Measurements from ENCODE around the gene SLC25A38.

Gene SLC25A38

GRCh38 chr3:39343760-39344159, 39.4 kb upstream of the SLC25A38 start:
- Histone ChIP-seq H2AFZ (ENCODE audit: low read length) (no peak overlapping the region), H3K27me3 (ENCODE audit: insufficient read depth, low read length, poor library complexity, severe bottlenecking) (no peaks in the 10 kb centered on the region), H4K20me1 (ENCODE audit: insufficient read depth, low read length, poor library complexity, severe bottlenecking) (no peaks in the 10 kb centered on the region)

GRCh38 chr3:39344746-39345344, 38.3 kb upstream of the SLC25A38 start:
- Histone ChIP-seq H3K27me3 (ENCODE audit: insufficient read depth, low read length, poor library complexity, severe bottlenecking) (no peaks in the 10 kb centered on the region), H2AFZ (ENCODE audit: low read length) (no peak overlapping the region), H3K4me1 (ENCODE audit: insufficient read depth, low read length, poor library complexity, severe bottlenecking) (peaks cover 55% of the 10 kb centered on the region)

More at GRCh38 chr3:39343760-39344159, 39.4 kb upstream of the SLC25A38 start:
- Histone ChIP-seq H3K9ac (ENCODE audit: low read depth, low read length, poor library complexity, severe bottlenecking) (no peak overlapping the region), H3K4me3 (ENCODE audit: low read length, poor library complexity, severe bottlenecking) (no peak overlapping the region), H3K79me2 (ENCODE audit: insufficient read depth, low read length) (no peaks in the 10 kb centered on the region), H3K4me2 (ENCODE audit: low read depth, low read length, poor library complexity, severe bottlenecking) (no peak overlapping the region), H3K36me3 (ENCODE audit: insufficient read depth, low read length) (no peaks in the 10 kb centered on the region), H3K9me3 (ENCODE audit: insufficient read depth, low read depth, low read length) (peaks cover 7% of the 10 kb centered on the region; the same call in 1 of the 2 replicates), H3K9me2 (replicated peaks; ENCODE audit: low read depth, low read length) (no peaks in the 10 kb centered on the region), H3F3A (ENCODE audit: low read depth) (peaks cover 6% of the 10 kb centered on the region; the same call in 1 of the 2 replicates), H3K4me1 (ENCODE audit: insufficient read depth, low read length, poor library complexity, severe bottlenecking) (peaks cover 44% of the 10 kb centered on the region)
- TF ChIP-seq EZH2phosphoT487 (IDR thresholded peaks at IDR 0.05; ENCODE audit: borderline replicate concordance) (no peak), CTCF (conservative IDR thresholded peaks at IDR 0.05; ENCODE audit: low read length) (no peak)

GRCh38 chr3:39346785-39347585, 36.2 kb upstream of the SLC25A38 start:
- peaks cover 22% of the 10 kb centered on the region for H3F3A ChIP-seq (ENCODE audit: low read depth)
- H4K20me1 ChIP-seq (ENCODE audit: insufficient read depth, low read length, poor library complexity, severe bottlenecking): no peaks in the 10 kb centered on the region
- H3K4me1 ChIP-seq (ENCODE audit: insufficient read depth, low read length, poor library complexity, severe bottlenecking): peaks cover 73% of the 10 kb centered on the region
- no peaks in the 10 kb centered on the region for H3K9me3 ChIP-seq (ENCODE audit: insufficient read depth, low read depth, low read length)
- TF ChIP-seq CTCF (conservative IDR thresholded peaks at IDR 0.05; ENCODE audit: low read length) (no peak), EZH2phosphoT487 (IDR thresholded peaks at IDR 0.05; ENCODE audit: borderline replicate concordance) (no peak)
- H3K4me2 ChIP-seq (ENCODE audit: low read depth, low read length, poor library complexity, severe bottlenecking): peak overlapping the region; percentile 62
- no peaks in the 10 kb centered on the region for H3K36me3 ChIP-seq (ENCODE audit: insufficient read depth, low read length)
- peak overlapping the region; percentile 62 for H3K9ac ChIP-seq (ENCODE audit: low read depth, low read length, poor library complexity, severe bottlenecking)
- no peaks in the 10 kb centered on the region for H3K27me3 ChIP-seq (ENCODE audit: insufficient read depth, low read length, poor library complexity, severe bottlenecking)
- no peaks in the 10 kb centered on the region for H3K9me2 ChIP-seq (replicated peaks; ENCODE audit: low read depth, low read length)
- H2AFZ ChIP-seq (ENCODE audit: low read length): no peak overlapping the region; the same call in 1 of the 2 replicates
- peak overlapping the region; percentile 48 for H3K4me3 ChIP-seq (ENCODE audit: low read length, poor library complexity, severe bottlenecking)
- H3K79me2 ChIP-seq (ENCODE audit: insufficient read depth, low read length): no peaks in the 10 kb centered on the region

More at GRCh38 chr3:39344746-39345344, 38.3 kb upstream of the SLC25A38 start:
- Histone ChIP-seq H3F3A (ENCODE audit: low read depth) (peaks cover 6% of the 10 kb centered on the region; the same call in 1 of the 2 replicates), H3K9ac (ENCODE audit: low read depth, low read length, poor library complexity, severe bottlenecking) (no peak overlapping the region), H4K20me1 (ENCODE audit: insufficient read depth, low read length, poor library complexity, severe bottlenecking) (no peaks in the 10 kb centered on the region), H3K9me3 (ENCODE audit: insufficient read depth, low read depth, low read length) (peaks cover 3% of the 10 kb centered on the region; the same call in 1 of the 2 replicates), H3K79me2 (ENCODE audit: insufficient read depth, low read length) (no peaks in the 10 kb centered on the region), H3K9me2 (replicated peaks; ENCODE audit: low read depth, low read length) (no peaks in the 10 kb centered on the region), H3K4me2 (ENCODE audit: low read depth, low read length, poor library complexity, severe bottlenecking) (no peak overlapping the region), H3K4me3 (ENCODE audit: low read length, poor library complexity, severe bottlenecking) (no peak overlapping the region), H3K36me3 (ENCODE audit: insufficient read depth, low read length) (no peaks in the 10 kb centered on the region)
- TF ChIP-seq EZH2phosphoT487 (IDR thresholded peaks at IDR 0.05; ENCODE audit: borderline replicate concordance) (no peak), CTCF (conservative IDR thresholded peaks at IDR 0.05; ENCODE audit: low read length) (no peak)

All from Loucy (cell line).